SK-N-SH (cell line): ENCODE measurements around the gene CACNG3. TPM values are rescaled to one million over a fixed set of nuclear protein-coding genes. Genes with fewer than 3 reads are reported as not detected.

Experiments
- CTCF ChIA-PET: fragments of 300-600, 350-600 bp; formaldehyde crosslinking; extraction: SDS; loops from one replicate; lab custom pipeline; 2021; lab: Yijun Ruan, JAX
- POLR2A ChIA-PET: fragments of 350-600 bp; sonication (Branson Sonifier 250); formaldehyde crosslinking; extraction: SDS; loops from one replicate; lab custom pipeline; 2020; ENCODE audit warnings: antibody characterized with exemption, inconsistent platforms; lab: Yijun Ruan, JAX
- DNase-seq: peaks from one replicate; pipeline ENCODE4 v3.0.0; 2012
- H2AFZ ChIP-seq: fragments of 200-600 bp; sonication (generic); 2 replicates; pipeline ENCODE4 v1.8.1; 2016; ENCODE audit warnings: antibody characterized with exemption, mild to moderate bottlenecking, low read depth
- H3F3A ChIP-seq: fragments of 200-600 bp; sonication (generic); replicated peaks from 2 replicates; pipeline ENCODE3; 2016; ENCODE audit warnings: antibody characterized with exemption, mild to moderate bottlenecking; ENCODE audit not compliant: insufficient read depth
- H3K27ac ChIP-seq, 2 experiments: fragments of 200-500 bp in 1 of 2; fragments of 200-600 bp in 1 of 2; sonication (Bioruptor generic) in 1 of 2; sonication (generic), shearing (Covaris generic) in 1 of 2; 2 replicates each; pipeline versions ENCODE4 v1.5.1 to v1.6.1; 2014 to 2016; ENCODE audit warnings: low read depth in 2 of 2, inconsistent platforms in 1 of 2, low read length in 1 of 2, mild to moderate bottlenecking in 1 of 2, mixed read lengths in 1 of 2
- H3K27me3 ChIP-seq: fragments of 200-600 bp; sonication (generic), shearing (Covaris generic); 2 replicates; pipeline ENCODE4 v1.6.1; 2016; ENCODE audit warnings: mixed run types; ENCODE audit not compliant: insufficient read depth
- H3K36me3 ChIP-seq, 2 experiments: fragments of 200-500 bp in 1 of 2; fragments of 200-600 bp in 1 of 2; sonication (Bioruptor generic) in 1 of 2; sonication (generic) in 1 of 2; replicated peaks in 1 of 2; 2 replicates each; pipeline versions ENCODE3 to v1.5.1; 2014 to 2016; ENCODE audit warnings: low read length in 1 of 2, mild to moderate bottlenecking in 1 of 2; ENCODE audit not compliant: insufficient read depth in 2 of 2, control insufficient read depth in 1 of 2
- H3K4me1 ChIP-seq, 2 experiments: fragments of 200-500 bp in 1 of 2; fragments of 200-600 bp in 1 of 2; sonication (Bioruptor generic) in 1 of 2; sonication (generic), shearing (Covaris generic) in 1 of 2; 2 replicates each; pipeline versions ENCODE4 v1.5.1 to v1.6.1; 2014 to 2016; ENCODE audit warnings: low read depth in 1 of 2, low read length in 1 of 2, mixed run types in 1 of 2; ENCODE audit not compliant: insufficient read depth in 2 of 2, control insufficient read depth in 1 of 2
- H3K4me2 ChIP-seq: fragments of 200-600 bp; sonication (generic), shearing (Covaris generic); 2 replicates; pipeline ENCODE4 v1.6.1; 2017; ENCODE audit warnings: mixed run types
- H3K4me3 ChIP-seq, 2 experiments: fragments of 200-500 bp in 1 of 2; fragments of 200-600 bp in 1 of 2; sonication (Bioruptor generic) in 1 of 2; sonication (generic), shearing (Covaris generic) in 1 of 2; 2 replicates each; pipeline versions ENCODE4 v1.5.1 to v1.8.1; 2014 to 2016; ENCODE audit warnings: low read depth in 2 of 2, inconsistent platforms in 1 of 2, low read length in 1 of 2, mild to moderate bottlenecking in 1 of 2, mixed read lengths in 1 of 2, moderate library complexity in 1 of 2
- H3K79me2 ChIP-seq: fragments of 200-600 bp; sonication (generic); 2 replicates; pipeline ENCODE4 v1.8.1; 2017; ENCODE audit warnings: mild to moderate bottlenecking; ENCODE audit not compliant: insufficient read depth
- H3K9ac ChIP-seq: fragments of 200-600 bp; sonication (generic); 2 replicates; pipeline ENCODE4 v1.6.1; 2017; ENCODE audit warnings: mixed run types
- H3K9me2 ChIP-seq: fragments of 200-600 bp; sonication (generic); 2 replicates; pipeline ENCODE4 v1.6.1; 2017; ENCODE audit warnings: mixed run types
- H3K9me3 ChIP-seq: fragments of 200-600 bp; sonication (generic); 2 replicates; pipeline ENCODE4 v1.6.1; 2017; ENCODE audit warnings: mixed run types, mild to moderate bottlenecking, moderate library complexity
- H4K20me1 ChIP-seq: fragments of 200-600 bp; sonication (generic); 2 replicates; pipeline ENCODE4 v1.6.1; 2017; ENCODE audit warnings: mild to moderate bottlenecking, mixed run types; ENCODE audit not compliant: insufficient read depth
- CTCF ChIP-seq: fragments of 200-600 bp; sonication (generic); IDR thresholded peaks from 2 replicates; pipeline ENCODE4 v1.6.1; 2017; ENCODE audit warnings: antibody characterized with exemption, mild to moderate bottlenecking, moderate library complexity
- ELF1 ChIP-seq: IDR thresholded peaks from 2 replicates; pipeline ENCODE4 v1.4.0; 2012
- EP300 ChIP-seq, 2 experiments: IDR thresholded peaks; 2 replicates each; pipeline versions ENCODE4 v1.4.0 to v1.6.1; 2012; ENCODE audit warnings: borderline replicate concordance in 1 of 2, low read depth in 1 of 2, low read length in 1 of 2
- EZH2phosphoT487 ChIP-seq: fragments of 200-600 bp; sonication (generic); IDR thresholded peaks from 2 replicates; pipeline ENCODE4 v1.6.1; 2017; ENCODE audit warnings: low read depth, mixed run types, mild to moderate bottlenecking, antibody characterized with exemption, moderate library complexity, borderline replicate concordance
- FOSL2 ChIP-seq: IDR thresholded peaks from 2 replicates; pipeline ENCODE4 v1.4.0; 2012; ENCODE audit warnings: low read depth, mild to moderate bottlenecking, moderate library complexity, borderline replicate concordance
- FOXM1 ChIP-seq: IDR thresholded peaks from 2 replicates; pipeline ENCODE4 v1.4.0; 2012; ENCODE audit warnings: low read depth, mild to moderate bottlenecking
- GABPA ChIP-seq: IDR thresholded peaks from 2 replicates; pipeline ENCODE4 v1.4.0; 2012; ENCODE audit warnings: low read depth, mild to moderate bottlenecking
- GATA2 ChIP-seq: sonication (generic); formaldehyde crosslinking; IDR thresholded peaks from 2 replicates; pipeline ENCODE4 v1.5.0; 2020; ENCODE audit warnings: mild to moderate bottlenecking, missing genetic modification reagents
- IRF3 ChIP-seq: fragments of 150-350 bp; IDR thresholded peaks from 2 replicates; pipeline ENCODE4 v1.6.1; 2016; ENCODE audit warnings: mild to moderate bottlenecking, low read depth, low read length
- MAX ChIP-seq: IDR thresholded peaks from 2 replicates; pipeline ENCODE4 v1.4.0; 2012; ENCODE audit warnings: low read depth
- NFIC ChIP-seq: IDR thresholded peaks from 2 replicates; pipeline ENCODE4 v1.4.0; 2012; ENCODE audit warnings: borderline replicate concordance
- NRF1 ChIP-seq: IDR thresholded peaks from 2 replicates; pipeline ENCODE4 v1.6.1; 2012; ENCODE audit warnings: low read depth, mild to moderate bottlenecking, low read length
- PBX3 ChIP-seq: IDR thresholded peaks from 2 replicates; pipeline ENCODE4; 2012
- POLR2AphosphoS5 ChIP-seq: IDR thresholded peaks from 2 replicates; pipeline ENCODE4 v1.6.1; 2012; ENCODE audit warnings: low read depth, low read length
- RAD21 ChIP-seq: IDR thresholded peaks from 2 replicates; pipeline ENCODE4 v1.6.1; 2012; ENCODE audit warnings: mild to moderate bottlenecking, low read length
- SIN3A ChIP-seq: IDR thresholded peaks from 2 replicates; pipeline ENCODE4 v1.6.1; 2012; ENCODE audit warnings: low read depth, mild to moderate bottlenecking, low read length, moderate library complexity, borderline replicate concordance
- SMC3 ChIP-seq: IDR thresholded peaks from 2 replicates; pipeline ENCODE4 v1.6.1; 2012; ENCODE audit warnings: low read depth, low read length, improper control_type of control experiment
- TCF12 ChIP-seq: IDR thresholded peaks from 2 replicates; pipeline ENCODE4 v1.4.0; 2012
- USF1 ChIP-seq: IDR thresholded peaks from 2 replicates; pipeline ENCODE4 v1.4.0; 2012; ENCODE audit warnings: low read depth, borderline replicate concordance
- YY1 ChIP-seq: IDR thresholded peaks from 2 replicates; pipeline ENCODE4 v1.4.0; 2012; ENCODE audit warnings: low read depth, mild to moderate bottlenecking
- ZBTB33 ChIP-seq: IDR thresholded peaks from 2 replicates; pipeline ENCODE4 v1.4.0; 2012; ENCODE audit warnings: low read depth, borderline replicate concordance
- WGBS: methylation state at CpG from one replicate; pipeline ENCODE4 v1.1.6; 2017; ENCODE audit warnings: low lambda C conversion rate; 5-methylcytosine and 5-hydroxymethylcytosine counted together
- polyA plus RNA-seq, 3 experiments: library from polyadenylated mRNA; depleted of rRNA; stranded (reverse); fragments of >200 nt; gene quantifications; 2 replicates each; pipeline ENCODE4 v1.2.3, GENCODE V29; 2012

Gene CACNG3
- polyA plus RNA-seq, 1 of the 3 experiments (the other 2 are of a cell fraction): not detected

- no peak for TF ChIP-seq FOXM1
- no peak for TF ChIP-seq USF1
- TF ChIP-seq GATA2 (CRISPR knock-in tag): no peak
- TF ChIP-seq ZBTB33: no peak
- no peak for TF ChIP-seq GABPA
- TF ChIP-seq FOSL2: no peak
Measured at GRCh38 chr16:24332178-24332577, 76.0 kb downstream of the CACNG3 start (continued).

- Histone ChIP-seq H2AFZ (no peak overlapping the region), H3K4me3 (no peak overlapping the region), H3K4me2 (no peak overlapping the region), H3K9me2 (no peaks in the 10 kb centered on the region), H4K20me1 (no peaks in the 10 kb centered on the region), H3K4me1 (no peaks in the 10 kb centered on the region), H3K27me3 (no peaks in the 10 kb centered on the region), H3F3A (no peaks in the 10 kb centered on the region), H3K27ac (no peak overlapping the region), H3K9me3 (no peaks in the 10 kb centered on the region), H3K9ac (no peak overlapping the region), H3K36me3 (no peaks in the 10 kb centered on the region), H3K79me2 (no peaks in the 10 kb centered on the region)
- 18% methylated on average over 10 of the region's 10 CpGs for WGBS
- no peak for TF ChIP-seq EP300 (IDR thresholded peaks at IDR 0.05; ENCODE audit: borderline replicate concordance in 1 of 2, low read depth in 1 of 2, low read length in 1 of 2)
- no peak for TF ChIP-seq POLR2AphosphoS5
- no peak for TF ChIP-seq MAX
- no peak for TF ChIP-seq GATA2 (CRISPR knock-in tag)
- TF ChIP-seq SMC3: no peak
- no peak for TF ChIP-seq RAD21
- TF ChIP-seq YY1: no peak
- POLR2A ChIA-PET: no interaction called here
- CTCF ChIA-PET: no interaction called here
- DNase-seq: no peak
Measured at GRCh38 chr16:24332582-24333090, 76.5 kb downstream of the CACNG3 start.

- DNase-seq: no peak
- no peaks in the 10 kb centered on the region for H4K20me1 ChIP-seq
- TF ChIP-seq NRF1 (no peak), CTCF (no peak), SIN3A (no peak), EZH2phosphoT487 (no peak), TCF12 (no peak), IRF3 (no peak), GATA2 (CRISPR knock-in tag) (no peak), NFIC (no peak), GABPA (no peak), FOXM1 (no peak), YY1 (no peak), ELF1 (no peak), PBX3 (no peak)
Measured at GRCh38 chr16:24336491-24336890, 80.4 kb downstream of the CACNG3 start.

More at GRCh38 chr16:24336491-24336890, 80.4 kb downstream of the CACNG3 start:
- no peak overlapping the region for H3K27ac ChIP-seq
- H3K36me3 ChIP-seq: no peaks in the 10 kb centered on the region
- no peaks in the 10 kb centered on the region for H3K9me2 ChIP-seq
- H3K4me3 ChIP-seq: no peak overlapping the region
- no peak overlapping the region for H3K9ac ChIP-seq
- H3K9me3 ChIP-seq: no peaks in the 10 kb centered on the region
- H2AFZ ChIP-seq: no peak overlapping the region
- H3F3A ChIP-seq: no peaks in the 10 kb centered on the region
- ChIA-PET CTCF (no interaction called here), POLR2A (no interaction called here)
- WGBS: 18% methylated on average over 3 of the region's 3 CpGs
- H3K27me3 ChIP-seq: no peaks in the 10 kb centered on the region
- H3K4me1 ChIP-seq: no peaks in the 10 kb centered on the region
- H3K4me2 ChIP-seq: no peak overlapping the region
- no peaks in the 10 kb centered on the region for H3K79me2 ChIP-seq
